Measurements from ENCODE around the gene FHIP1A.

FHIP1A gene

GRCh38 chr4:151409470-151410313 lies 716 bp downstream of the FHIP1A start:
- Histone ChIP-seq H3K4me1 (ENCODE audit: low read length) (peaks cover 14% of the 10 kb centered on the region), H3K9me3 (replicated peaks; ENCODE audit: insufficient read depth, low read length) (no peaks in the 10 kb centered on the region), H2AFZ (ENCODE audit: low read length) (peak overlapping the region; percentile 77), H3K9me2 (replicated peaks; ENCODE audit: insufficient read depth, low read length) (no peaks in the 10 kb centered on the region), H3K27me3 (replicated peaks; ENCODE audit: insufficient read depth, low read length) (peaks cover 40% of the 10 kb centered on the region), H3K4me3 (ENCODE audit: low read length) (peak overlapping the region; percentile 65), H3K79me2 (ENCODE audit: low read length) (no peaks in the 10 kb centered on the region), H3F3A (ENCODE audit: insufficient read depth, low read length) (peaks cover 22% of the 10 kb centered on the region), H3K4me2 (ENCODE audit: low read depth, low read length) (peak overlapping the region; percentile 81), H3K36me3 (replicated peaks; ENCODE audit: insufficient read depth, low read length) (no peaks in the 10 kb centered on the region), H3K27ac (ENCODE audit: low read length) (no peak overlapping the region), H3K9ac (ENCODE audit: low read length) (no peak overlapping the region), H4K20me1 (ENCODE audit: insufficient read depth, low read length) (0 out of 2 replicates have a peak, but pooled peaks cover 7% of the 10 kb centered on the region)
- TF ChIP-seq, protein P1, sequence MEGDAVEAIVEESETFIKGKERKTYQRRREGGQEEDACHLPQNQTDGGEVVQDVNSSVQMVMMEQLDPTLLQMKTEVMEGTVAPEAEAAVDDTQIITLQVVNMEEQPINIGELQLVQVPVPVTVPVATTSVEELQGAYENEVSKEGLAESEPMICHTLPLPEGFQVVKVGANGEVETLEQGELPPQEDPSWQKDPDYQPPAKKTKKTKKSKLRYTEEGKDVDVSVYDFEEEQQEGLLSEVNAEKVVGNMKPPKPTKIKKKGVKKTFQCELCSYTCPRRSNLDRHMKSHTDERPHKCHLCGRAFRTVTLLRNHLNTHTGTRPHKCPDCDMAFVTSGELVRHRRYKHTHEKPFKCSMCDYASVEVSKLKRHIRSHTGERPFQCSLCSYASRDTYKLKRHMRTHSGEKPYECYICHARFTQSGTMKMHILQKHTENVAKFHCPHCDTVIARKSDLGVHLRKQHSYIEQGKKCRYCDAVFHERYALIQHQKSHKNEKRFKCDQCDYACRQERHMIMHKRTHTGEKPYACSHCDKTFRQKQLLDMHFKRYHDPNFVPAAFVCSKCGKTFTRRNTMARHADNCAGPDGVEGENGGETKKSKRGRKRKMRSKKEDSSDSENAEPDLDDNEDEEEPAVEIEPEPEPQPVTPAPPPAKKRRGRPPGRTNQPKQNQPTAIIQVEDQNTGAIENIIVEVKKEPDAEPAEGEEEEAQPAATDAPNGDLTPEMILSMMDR (IDR thresholded peaks at IDR 0.05; ENCODE audit: low read length), result no peak
- TF ChIP-seq EZH2 (optimal IDR thresholded peaks at IDR 0.05; ENCODE audit: low read depth, low read length) (no peak), EZH2phosphoT487 (IDR thresholded peaks at IDR 0.05; ENCODE audit: low read length) (no peak)
- no peak for DNase-seq

DNA sequence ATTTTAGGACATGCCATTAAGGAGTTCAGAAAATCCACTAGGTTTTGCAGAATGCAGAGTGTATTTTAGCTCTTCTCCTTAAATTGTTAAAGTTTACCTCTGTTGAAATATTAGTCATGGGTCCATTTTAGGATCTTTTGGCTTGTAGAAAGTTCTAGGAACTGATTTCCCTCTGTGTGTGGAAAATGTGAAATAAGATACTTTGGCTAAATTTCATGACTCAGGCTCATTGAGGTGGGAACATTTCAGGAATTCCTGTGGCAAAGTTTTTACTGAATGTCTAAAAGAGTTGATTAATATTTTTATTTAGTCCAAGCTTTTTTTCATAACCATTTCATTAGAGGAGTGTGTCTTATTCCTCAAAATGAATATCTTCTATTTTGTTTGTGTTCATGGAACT lies 7.0 kb downstream of the FHIP1A start:
- H3F3A ChIP-seq (ENCODE audit: insufficient read depth, low read length), result no peaks in the 10 kb centered on the region
- no peaks in the 10 kb centered on the region for H3K4me1 ChIP-seq (ENCODE audit: low read length)
- H2AFZ ChIP-seq (ENCODE audit: low read length), result no peak overlapping the region
- H3K27ac ChIP-seq (ENCODE audit: low read length), result no peak overlapping the region
- no peaks in the 10 kb centered on the region for H3K79me2 ChIP-seq (ENCODE audit: low read length)
- H3K4me2 ChIP-seq (ENCODE audit: low read depth, low read length), result no peak overlapping the region
- no peaks in the 10 kb centered on the region for H3K36me3 ChIP-seq (replicated peaks; ENCODE audit: insufficient read depth, low read length)
- no peak for TF ChIP-seq EZH2phosphoT487 (IDR thresholded peaks at IDR 0.05; ENCODE audit: low read length)
- TF ChIP-seq, protein P1 (IDR thresholded peaks at IDR 0.05; ENCODE audit: low read length), result no peak
- no peak overlapping the region for H3K4me3 ChIP-seq (ENCODE audit: low read length)
- no peak overlapping the region for H3K9ac ChIP-seq (ENCODE audit: low read length)
- H3K9me2 ChIP-seq (replicated peaks; ENCODE audit: insufficient read depth, low read length), result no peaks in the 10 kb centered on the region
- H3K9me3 ChIP-seq (replicated peaks; ENCODE audit: insufficient read depth, low read length), result no peaks in the 10 kb centered on the region
- no peak for DNase-seq
- no peaks in the 10 kb centered on the region for H4K20me1 ChIP-seq (ENCODE audit: insufficient read depth, low read length)
- peaks cover 6% of the 10 kb centered on the region for H3K27me3 ChIP-seq (replicated peaks; ENCODE audit: insufficient read depth, low read length)

GRCh38 chr4:151417164-151417571 lies 8.2 kb downstream of the FHIP1A start:
- no peak overlapping the region for H2AFZ ChIP-seq (ENCODE audit: low read length)
- no peak overlapping the region for H3K4me3 ChIP-seq (ENCODE audit: low read length)
- no peaks in the 10 kb centered on the region for H3K9me2 ChIP-seq (replicated peaks; ENCODE audit: insufficient read depth, low read length)
- no peaks in the 10 kb centered on the region for H3K79me2 ChIP-seq (ENCODE audit: low read length)
- TF ChIP-seq, protein P1 (IDR thresholded peaks at IDR 0.05; ENCODE audit: low read length), result no peak
- TF ChIP-seq EZH2 (optimal IDR thresholded peaks at IDR 0.05; ENCODE audit: low read depth, low read length) (no peak), EZH2phosphoT487 (IDR thresholded peaks at IDR 0.05; ENCODE audit: low read length) (no peak)
- no peak overlapping the region for H3K27ac ChIP-seq (ENCODE audit: low read length)
- no peaks in the 10 kb centered on the region for H4K20me1 ChIP-seq (ENCODE audit: insufficient read depth, low read length)
- H3K27me3 ChIP-seq (replicated peaks; ENCODE audit: insufficient read depth, low read length), result no peaks in the 10 kb centered on the region
- DNase-seq, result peak; percentile 29
- no peaks in the 10 kb centered on the region for H3K4me1 ChIP-seq (ENCODE audit: low read length)
- no peaks in the 10 kb centered on the region for H3F3A ChIP-seq (ENCODE audit: insufficient read depth, low read length)
- no peak overlapping the region for H3K9ac ChIP-seq (ENCODE audit: low read length)
- no peaks in the 10 kb centered on the region for H3K9me3 ChIP-seq (replicated peaks; ENCODE audit: insufficient read depth, low read length)
- H3K36me3 ChIP-seq (replicated peaks; ENCODE audit: insufficient read depth, low read length), result no peaks in the 10 kb centered on the region
- no peak overlapping the region for H3K4me2 ChIP-seq (ENCODE audit: low read depth, low read length)

Measured in MM.1S (cell line).